ENCODE measurements around the gene VSTM2B. TPM values are rescaled to one million over a fixed set of nuclear protein-coding genes. Genes with fewer than 3 reads are reported as not detected.

VSTM2B gene
- polyA plus RNA-seq, 1 of the 3 experiments (the other 2 are of a cell fraction): not detected

DNA sequence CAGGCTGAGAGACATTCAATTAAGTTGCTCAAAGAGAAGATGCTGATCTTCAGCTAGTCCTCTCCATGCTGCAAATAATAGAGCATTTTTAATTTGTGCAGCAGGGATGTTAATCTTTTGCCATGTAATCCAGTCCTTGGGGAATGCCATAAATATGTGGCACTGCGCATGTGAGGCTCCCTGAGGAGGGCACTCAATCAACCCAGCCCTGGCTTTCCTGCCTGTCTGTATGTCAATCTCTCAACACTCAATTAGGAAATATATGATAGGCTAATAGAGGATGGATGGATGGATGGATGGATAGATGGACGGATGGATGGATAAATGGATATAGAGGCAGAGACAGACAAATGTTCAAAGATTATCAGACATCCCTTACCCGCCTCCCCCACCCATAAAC lies 48.7 kb downstream of the VSTM2B start (continued):
- no peak for TF ChIP-seq CHD2 (IDR thresholded peaks at IDR 0.05; ENCODE audit: low read length, partially characterized antibody)

DNA sequence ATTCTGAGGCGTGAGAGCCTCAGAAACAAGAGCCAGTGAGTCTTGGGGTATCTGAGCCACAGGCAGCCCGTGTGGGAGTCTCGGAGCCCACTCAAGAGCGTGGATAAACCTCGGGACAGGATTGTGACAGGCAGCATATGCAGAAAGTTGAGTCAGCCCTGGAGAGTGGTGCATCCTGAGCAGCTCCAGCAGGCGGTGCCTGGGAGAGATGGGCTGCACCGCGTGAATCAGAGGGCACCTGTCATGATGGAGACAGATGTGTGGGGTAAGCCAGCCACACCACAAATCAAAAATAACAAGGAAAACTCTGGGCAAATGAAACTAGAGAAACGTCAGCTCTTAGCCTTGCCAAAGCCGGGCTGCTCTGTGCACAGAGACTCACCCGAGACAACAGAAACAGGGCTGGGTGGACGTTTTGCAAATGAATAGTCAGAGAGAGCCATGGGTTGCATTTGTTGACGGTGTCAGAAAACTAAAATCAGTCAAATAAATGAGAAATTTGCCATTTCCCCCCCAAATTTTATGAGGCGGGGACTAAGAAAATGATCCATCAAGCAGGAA lies 50.3 kb downstream of the VSTM2B start:
- no peaks in the 10 kb centered on the region for H3K79me2 ChIP-seq (ENCODE audit: insufficient read depth)
- no peak overlapping the region for H3K27ac ChIP-seq (ENCODE audit: low read depth in 2 of 2, low read length in 1 of 2)
- no peak overlapping the region for H2AFZ ChIP-seq (ENCODE audit: low read depth)
- no peaks in the 10 kb centered on the region for H3K36me3 ChIP-seq (replicated peaks in 1 of 2; ENCODE audit: control insufficient read depth in 1 of 2, insufficient read depth in 2 of 2, low read length in 1 of 2)
- no peaks in the 10 kb centered on the region for H3F3A ChIP-seq (replicated peaks; ENCODE audit: insufficient read depth)
- 4% methylated on average over 14 of the region's 14 CpGs for WGBS (ENCODE audit: low lambda C conversion rate)
- TF ChIP-seq, protein P1, sequence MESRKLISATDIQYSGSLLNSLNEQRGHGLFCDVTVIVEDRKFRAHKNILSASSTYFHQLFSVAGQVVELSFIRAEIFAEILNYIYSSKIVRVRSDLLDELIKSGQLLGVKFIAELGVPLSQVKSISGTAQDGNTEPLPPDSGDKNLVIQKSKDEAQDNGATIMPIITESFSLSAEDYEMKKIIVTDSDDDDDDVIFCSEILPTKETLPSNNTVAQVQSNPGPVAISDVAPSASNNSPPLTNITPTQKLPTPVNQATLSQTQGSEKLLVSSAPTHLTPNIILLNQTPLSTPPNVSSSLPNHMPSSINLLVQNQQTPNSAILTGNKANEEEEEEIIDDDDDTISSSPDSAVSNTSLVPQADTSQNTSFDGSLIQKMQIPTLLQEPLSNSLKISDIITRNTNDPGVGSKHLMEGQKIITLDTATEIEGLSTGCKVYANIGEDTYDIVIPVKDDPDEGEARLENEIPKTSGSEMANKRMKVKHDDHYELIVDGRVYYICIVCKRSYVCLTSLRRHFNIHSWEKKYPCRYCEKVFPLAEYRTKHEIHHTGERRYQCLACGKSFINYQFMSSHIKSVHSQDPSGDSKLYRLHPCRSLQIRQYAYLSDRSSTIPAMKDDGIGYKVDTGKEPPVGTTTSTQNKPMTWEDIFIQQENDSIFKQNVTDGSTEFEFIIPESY (IDR thresholded peaks at IDR 0.05; ENCODE audit: borderline replicate concordance, low read depth): no peak
- TF ChIP-seq FOSL2 (IDR thresholded peaks at IDR 0.05; ENCODE audit: borderline replicate concordance, low read depth) (no peak), CHD2 (IDR thresholded peaks at IDR 0.05; ENCODE audit: low read length, partially characterized antibody) (no peak), FOXM1 (IDR thresholded peaks at IDR 0.05; ENCODE audit: low read depth) (no peak)
- no peak for DNase-seq
- H3K27me3 ChIP-seq (ENCODE audit: insufficient read depth): peaks cover 56% of the 10 kb centered on the region
- H3K4me3 ChIP-seq (ENCODE audit: low read depth in 2 of 2, low read length in 1 of 2): no peak overlapping the region
- ChIA-PET CTCF (interaction anchor here (0.7 to 1.2 kb wide), 3 partner anchors 35 to 48 kb away, joined by 3 to 6 read pairs (median 3); no protein-coding TSS in a partner anchor), POLR2A (no interaction called here)
- no peaks in the 10 kb centered on the region for H3K9me2 ChIP-seq
- no peaks in the 10 kb centered on the region for H3K9me3 ChIP-seq
- H3K4me1 ChIP-seq (ENCODE audit: control insufficient read depth in 1 of 2, insufficient read depth in 2 of 2, low read depth in 1 of 2, low read length in 1 of 2): no peaks in the 10 kb centered on the region
- H3K4me2 ChIP-seq: no peak overlapping the region
- no peak overlapping the region for H3K9ac ChIP-seq
- H4K20me1 ChIP-seq (ENCODE audit: insufficient read depth): no peaks in the 10 kb centered on the region

DNA sequence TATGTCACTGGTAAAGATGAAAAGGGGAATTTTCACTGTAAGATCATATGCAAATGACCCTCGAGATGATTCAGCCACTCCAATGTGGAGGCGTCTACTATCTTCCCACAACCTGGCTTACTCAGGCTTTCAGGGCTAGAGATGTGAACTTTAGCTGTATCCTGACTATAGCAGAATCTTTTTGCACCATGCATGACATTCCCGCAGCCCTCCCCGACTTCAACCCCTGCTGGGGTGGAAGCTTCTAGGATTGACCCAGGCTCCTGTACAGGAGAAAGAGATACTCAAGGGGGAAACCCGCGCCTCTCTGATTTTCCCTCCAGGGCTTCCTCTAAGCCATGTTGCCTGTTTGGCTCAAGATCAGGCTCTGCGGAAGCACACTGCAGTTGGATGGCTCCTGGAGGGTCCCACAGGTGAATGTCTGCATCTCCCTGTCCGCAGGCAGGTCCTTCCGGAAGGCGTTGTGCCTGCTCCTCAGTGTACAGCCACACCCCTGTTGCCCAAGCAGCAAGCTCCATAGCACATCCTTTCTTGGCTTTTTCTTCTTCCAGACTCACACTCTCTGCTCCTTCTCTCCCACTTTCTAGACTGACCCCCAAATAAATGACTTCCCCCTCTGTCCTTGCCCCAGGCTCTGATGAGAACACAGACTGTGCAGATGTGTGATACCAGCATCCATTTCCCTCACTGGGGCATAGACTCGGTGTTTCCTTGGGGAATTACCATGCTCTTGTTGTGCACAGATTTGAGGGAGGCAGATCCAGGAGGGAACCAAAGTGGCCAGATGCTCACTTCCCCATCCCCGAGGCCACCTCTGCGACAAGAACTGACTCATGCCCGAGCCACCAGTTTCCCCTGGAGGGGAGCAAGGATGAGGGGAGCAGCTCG lies 51.2 kb downstream of the VSTM2B start:
- Histone ChIP-seq H3K27me3 (ENCODE audit: insufficient read depth) (peaks cover 56% of the 10 kb centered on the region), H3K4me2 (no peak overlapping the region), H2AFZ (ENCODE audit: low read depth) (no peak overlapping the region), H4K20me1 (ENCODE audit: insufficient read depth) (no peaks in the 10 kb centered on the region), H3K36me3 (replicated peaks in 1 of 2; ENCODE audit: control insufficient read depth in 1 of 2, insufficient read depth in 2 of 2, low read length in 1 of 2) (no peaks in the 10 kb centered on the region), H3K79me2 (ENCODE audit: insufficient read depth) (no peaks in the 10 kb centered on the region), H3K4me3 (ENCODE audit: low read depth in 2 of 2, low read length in 1 of 2) (no peak overlapping the region), H3K27ac (ENCODE audit: low read depth in 2 of 2, low read length in 1 of 2) (no peak overlapping the region), H3K4me1 (ENCODE audit: control insufficient read depth in 1 of 2, insufficient read depth in 2 of 2, low read depth in 1 of 2, low read length in 1 of 2) (no peaks in the 10 kb centered on the region), H3F3A (replicated peaks; ENCODE audit: insufficient read depth) (no peaks in the 10 kb centered on the region), H3K9ac (no peak overlapping the region), H3K9me3 (no peaks in the 10 kb centered on the region), H3K9me2 (no peaks in the 10 kb centered on the region)
- ChIA-PET POLR2A (no interaction called here), CTCF (interaction anchor here (0.7 to 1.0 kb wide), 2 partner anchors 33 to 49 kb away, joined by 3 read pairs; no protein-coding TSS in a partner anchor)
- no peak for DNase-seq
- WGBS (ENCODE audit: low lambda C conversion rate): 9% methylated on average over 11 of the region's 15 CpGs
- TF ChIP-seq, protein P2, sequence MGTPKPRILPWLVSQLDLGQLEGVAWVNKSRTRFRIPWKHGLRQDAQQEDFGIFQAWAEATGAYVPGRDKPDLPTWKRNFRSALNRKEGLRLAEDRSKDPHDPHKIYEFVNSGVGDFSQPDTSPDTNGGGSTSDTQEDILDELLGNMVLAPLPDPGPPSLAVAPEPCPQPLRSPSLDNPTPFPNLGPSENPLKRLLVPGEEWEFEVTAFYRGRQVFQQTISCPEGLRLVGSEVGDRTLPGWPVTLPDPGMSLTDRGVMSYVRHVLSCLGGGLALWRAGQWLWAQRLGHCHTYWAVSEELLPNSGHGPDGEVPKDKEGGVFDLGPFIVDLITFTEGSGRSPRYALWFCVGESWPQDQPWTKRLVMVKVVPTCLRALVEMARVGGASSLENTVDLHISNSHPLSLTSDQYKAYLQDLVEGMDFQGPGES (IDR thresholded peaks at IDR 0.05; ENCODE audit: low read depth, low read length): no peak
- TF ChIP-seq EP300 (IDR thresholded peaks at IDR 0.05; ENCODE audit: borderline replicate concordance in 1 of 2, low read depth in 1 of 2, low read length in 1 of 2) (no peak), FOXM1 (IDR thresholded peaks at IDR 0.05; ENCODE audit: low read depth) (no peak), NRF1 (IDR thresholded peaks at IDR 0.05; ENCODE audit: low read depth, low read length) (no peak), YY1 (IDR thresholded peaks at IDR 0.05; ENCODE audit: low read depth) (no peak), ELF1 (IDR thresholded peaks at IDR 0.05) (no peak), EZH2phosphoT487 (IDR thresholded peaks at IDR 0.05; ENCODE audit: borderline replicate concordance, low read depth) (no peak), TCF12 (IDR thresholded peaks at IDR 0.05) (no peak)
